Measurements from ENCODE around the gene BAAT. TPM values are rescaled to one million over a fixed set of nuclear protein-coding genes. Genes with fewer than 3 reads are reported as not detected.

Gene BAAT
- total and polyA plus RNA-seq, 2 of the 13 experiments (the other 11 are each of a cell fraction or from before 2014, with no cell fraction given), result 0.71 to 7.9 TPM

- H3K79me2 ChIP-seq (ENCODE audit: insufficient read depth, low read length), result no peaks in the 10 kb centered on the region
- no peak overlapping the region for H3K4me3 ChIP-seq (replicated peaks in 1 of 3; ENCODE audit: insufficient read depth in 1 of 3, low read depth in 2 of 3, low read length in 3 of 3)
- FAIRE-seq (no peak), ATAC-seq (no peak), DNase-seq (ENCODE audit: low spot score) (no peak)
- no peak overlapping the region for H3K9ac ChIP-seq (ENCODE audit: insufficient read depth, low read depth, low read length)
- H3K9me3 ChIP-seq (ENCODE audit: low read length), result no peaks in the 10 kb centered on the region
- H3K4me1 ChIP-seq (ENCODE audit: insufficient read depth, low read length), result peaks cover 28% of the 10 kb centered on the region
- no peaks in the 10 kb centered on the region for H3K27me3 ChIP-seq (ENCODE audit: control insufficient read depth in 1 of 2, insufficient read depth in 2 of 2, low read length in 2 of 2)
- in situ Hi-C loops (cut with HindIII; ENCODE audit: extremely low pct_ligation_motif_present, low pct_unique_long_range_greater_than_20kb), result no loop called here
- intact Hi-C loops (cut with micrococcal nuclease; ENCODE audit: unreplicated experiment), result no loop called here
- ChIA-PET POLR2A (interaction anchor here (1.3 to 5.2 kb wide), 4 partner anchors 17 to 47 kb away, joined by 4 to 31 read pairs (median 10); no protein-coding TSS in a partner anchor), CTCF (ENCODE audit: low intra/inter-chr PET ratio, low total read pairs) (no interaction called here)
- no peaks in the 10 kb centered on the region for H3K36me3 ChIP-seq (replicated peaks in 1 of 2; ENCODE audit: control insufficient read depth in 1 of 2, insufficient read depth in 2 of 2, low read length in 2 of 2)
- 95% methylated on average over 3 of the region's 3 CpGs for whole genome bisulfite sequencing (ENCODE audit: low lambda C conversion rate)
- H3K4me2 ChIP-seq (ENCODE audit: low read depth, low read length), result no peak overlapping the region
- TF ChIP-seq TEAD3 (CRISPR knock-in tag; optimal IDR thresholded peaks at IDR 0.05; ENCODE audit: borderline replicate concordance) (no peak), ZBTB20 (CRISPR knock-in tag; IDR thresholded peaks at IDR 0.05; ENCODE audit: borderline replicate concordance, low read depth) (no peak), REST (IDR thresholded peaks at IDR 0.05; ENCODE audit: borderline replicate concordance in 1 of 2, low read depth in 1 of 2, low read length in 2 of 2) (no peak)
- TF ChIP-seq, protein P1, sequence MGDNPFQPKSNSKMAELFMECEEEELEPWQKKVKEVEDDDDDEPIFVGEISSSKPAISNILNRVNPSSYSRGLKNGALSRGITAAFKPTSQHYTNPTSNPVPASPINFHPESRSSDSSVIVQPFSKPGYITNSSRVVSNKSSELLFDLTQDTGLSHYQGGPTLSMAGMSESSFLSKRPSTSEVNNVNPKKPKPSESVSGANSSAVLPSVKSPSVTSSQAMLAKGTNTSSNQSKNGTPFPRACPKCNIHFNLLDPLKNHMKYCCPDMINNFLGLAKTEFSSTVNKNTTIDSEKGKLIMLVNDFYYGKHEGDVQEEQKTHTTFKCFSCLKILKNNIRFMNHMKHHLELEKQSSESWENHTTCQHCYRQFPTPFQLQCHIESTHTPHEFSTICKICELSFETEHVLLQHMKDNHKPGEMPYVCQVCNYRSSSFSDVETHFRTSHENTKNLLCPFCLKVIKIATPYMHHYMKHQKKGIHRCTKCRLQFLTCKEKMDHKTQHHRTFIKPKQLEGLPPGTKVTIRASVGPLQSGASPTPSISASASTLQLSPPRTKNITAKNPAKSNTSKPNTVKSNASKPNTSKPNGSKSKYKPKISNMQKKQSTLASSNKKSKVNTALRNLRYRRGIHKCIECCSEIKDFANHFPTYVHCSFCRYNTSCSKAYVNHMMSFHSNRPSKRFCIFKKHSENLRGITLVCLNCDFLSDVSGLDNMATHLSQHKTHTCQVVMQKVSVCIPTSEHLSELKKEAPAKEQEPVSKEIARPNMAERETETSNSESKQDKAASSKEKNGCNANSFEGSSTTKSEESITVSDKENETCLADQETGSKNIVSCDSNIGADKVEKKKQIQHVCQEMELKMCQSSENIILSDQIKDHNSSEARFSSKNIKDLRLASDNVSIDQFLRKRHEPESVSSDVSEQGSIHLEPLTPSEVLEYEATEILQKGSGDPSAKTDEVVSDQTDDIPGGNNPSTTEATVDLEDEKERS (CRISPR knock-in tag; IDR thresholded peaks at IDR 0.05), result peak; percentile 74; the same call in 1 of the 2 replicates
- H3K27ac ChIP-seq (ENCODE audit: extremely low read length, insufficient read depth, low read length), result no peak overlapping the region
- no peak overlapping the region for H2AFZ ChIP-seq (ENCODE audit: low read length)
- BruUV-seq (replicated peaks), result no TSS peak
- H4K20me1 ChIP-seq (ENCODE audit: insufficient read depth, low read length), result no peaks in the 10 kb centered on the region
Measured at GRCh38 chr9:101371813-101372212, 13.0 kb downstream of the BAAT start.

Measured in HepG2 (cell line).